Effector CD4-positive, alpha-beta T cell (primary cell): ENCODE data around the gene BATF2.

ENCODE experiments used
- DNase-seq: peaks from one replicate; pipeline ENCODE4 v3.0.0-alpha.2; 2020

Gene BATF2

DNA sequence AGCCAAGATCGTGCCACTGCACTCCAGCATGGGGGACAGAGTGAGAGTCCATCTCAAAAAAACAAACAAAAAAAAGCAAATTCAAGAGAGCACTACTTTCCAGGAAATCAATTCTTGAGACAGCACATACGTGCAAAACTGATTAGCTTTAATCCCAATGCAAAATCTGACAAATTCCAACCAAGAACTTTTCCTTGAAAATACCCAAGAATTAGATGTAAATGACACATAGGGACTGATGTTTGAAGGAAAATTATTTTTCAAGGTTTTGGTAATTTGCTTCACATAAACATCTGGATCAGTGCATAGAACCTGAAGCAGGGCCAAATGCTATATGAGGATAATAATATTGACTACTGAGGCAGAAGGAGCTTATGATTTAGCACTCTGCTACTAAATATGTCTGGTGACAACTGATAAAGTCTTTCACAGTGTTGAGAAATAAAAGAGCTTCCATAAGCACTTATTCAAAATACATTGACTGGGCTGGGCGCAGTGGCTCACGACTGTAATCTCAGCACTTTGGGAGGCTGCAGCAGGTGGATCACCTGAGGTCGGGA is 33.6 kb downstream of the BATF2 start:
- DNase-seq = no peak

DNA sequence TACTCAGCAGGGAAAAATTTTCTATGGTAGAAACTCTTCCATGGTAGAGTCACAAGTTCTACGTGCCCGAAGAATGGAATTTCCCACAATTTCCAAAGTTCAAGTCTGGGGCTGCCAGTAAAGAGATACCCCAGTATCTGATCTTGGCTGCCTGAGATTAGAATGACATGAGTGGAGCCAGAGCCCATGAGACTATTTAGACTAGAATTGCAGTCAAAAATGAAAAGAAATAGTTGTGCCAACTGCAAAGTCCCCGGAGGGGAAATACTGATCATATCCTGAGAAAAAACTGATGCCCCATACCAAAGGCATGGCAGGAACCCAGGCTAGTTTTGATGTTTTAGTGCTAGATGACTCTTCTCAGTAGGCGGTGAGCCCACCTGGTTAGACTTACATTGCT is 36.1 kb downstream of the BATF2 start:
- DNase-seq = no peak

DNA sequence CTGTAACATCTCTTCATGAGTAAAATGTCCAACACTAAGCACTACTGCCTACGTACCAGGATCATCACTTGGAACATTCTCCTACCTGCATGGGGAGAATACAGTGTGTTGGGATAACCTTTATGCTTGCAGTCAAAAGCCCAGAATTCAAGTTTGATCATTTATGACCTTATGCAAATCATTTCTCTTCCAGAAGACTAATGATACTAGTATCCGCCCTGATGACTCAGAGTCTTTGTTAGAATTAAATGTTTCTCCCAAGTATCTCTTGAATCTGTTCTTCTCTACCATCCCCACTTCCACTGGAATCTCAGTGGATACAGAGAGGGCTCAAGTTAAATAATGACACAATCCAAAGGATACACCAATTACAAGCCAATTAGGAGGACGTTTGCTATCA is 37.3 kb downstream of the BATF2 start:
- no peak for DNase-seq

DNA sequence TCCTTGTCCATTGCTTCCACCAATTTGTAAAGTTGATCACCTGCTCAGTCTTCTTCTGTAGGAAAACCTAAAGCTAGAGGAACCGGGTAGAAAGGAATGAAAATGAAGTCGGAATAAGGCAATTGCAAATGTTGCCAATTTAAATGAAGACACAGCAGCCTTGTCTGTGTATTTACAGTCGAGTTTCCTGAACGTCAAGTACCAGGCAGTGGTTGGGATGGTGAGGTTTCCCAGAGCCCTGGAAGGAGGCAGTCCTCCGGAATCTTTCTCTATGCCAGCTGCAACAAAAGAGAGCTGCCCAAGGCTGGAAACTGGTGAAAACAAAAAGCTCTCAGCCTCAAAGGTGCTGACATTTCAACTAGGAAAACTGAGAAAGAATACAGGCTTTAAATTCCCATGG is 42.6 kb downstream of the BATF2 start:
- no peak for DNase-seq

DNA sequence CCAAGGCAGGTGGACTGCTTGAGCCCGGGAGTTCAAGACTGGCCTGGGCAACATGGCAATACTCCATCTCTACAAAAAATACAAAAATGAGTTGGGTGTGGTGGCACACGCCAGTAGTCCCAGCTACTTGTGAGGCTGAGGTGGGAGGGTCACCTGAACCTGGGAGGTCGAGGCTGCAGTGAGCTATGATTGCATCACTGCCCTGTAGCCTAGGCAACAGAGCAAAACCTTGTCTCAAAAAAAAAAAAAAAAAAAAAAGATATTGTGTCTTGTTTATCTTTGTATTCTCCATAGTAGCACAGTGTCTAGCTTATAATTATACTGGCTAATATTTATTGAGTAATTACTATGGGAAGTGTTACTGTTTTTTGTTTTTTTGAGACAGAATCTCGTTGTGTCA is 45.2 kb downstream of the BATF2 start:
- DNase-seq = no peak

DNA sequence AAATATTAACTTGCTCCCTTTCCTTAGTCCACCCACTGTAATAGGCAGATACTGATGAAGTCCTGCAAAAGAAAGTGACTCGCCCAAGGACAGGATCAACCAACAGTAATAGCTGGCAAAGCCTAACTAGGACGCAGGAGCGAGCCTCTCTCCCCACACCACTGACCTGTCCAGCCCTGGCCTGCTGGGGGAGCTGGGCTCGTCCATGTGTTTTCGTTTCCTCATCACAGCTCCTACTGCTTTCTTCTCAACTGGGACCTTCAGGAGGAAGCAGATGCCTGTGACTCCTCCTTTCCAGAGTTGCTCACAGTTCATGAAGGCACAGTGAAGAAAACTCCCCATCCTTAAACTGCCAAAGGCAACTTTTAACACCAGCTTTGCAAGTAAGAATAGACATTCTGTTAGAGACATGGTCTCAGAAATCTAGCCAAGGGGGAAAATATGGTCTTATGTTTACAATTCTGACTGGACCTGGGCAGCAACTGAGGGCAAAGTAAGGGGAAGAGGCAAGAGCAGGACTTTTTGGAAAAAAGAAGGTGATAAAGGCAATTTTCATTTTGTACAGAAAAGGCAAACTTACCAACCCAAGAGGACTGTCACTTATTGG is 49.5 kb downstream of the BATF2 start:
- DNase-seq = no peak
